Left lung (tissue), 10 donors: ENCODE data around the gene CTSF. TPM values are rescaled to one million over a fixed set of nuclear protein-coding genes. Genes with fewer than 3 reads are reported as not detected.

ENCODE experiments used
- ATAC-seq: fragments of 200-7000 bp; cut with Tn5 transposase; one replicate; pipeline ENCODE4 v1.9.1; 2020; ENCODE audit warnings: moderate library complexity
- DNase-seq, 4 donors: peaks; one replicate each; pipeline ENCODE4 v3.0.0-alpha.2; 2013 to 2020
- H3K27ac ChIP-seq, 2 donors: fragments of 200-600 bp; sonication (generic) in 1 of 2; one replicate each; pipeline versions ENCODE4 v1.5.0 to v1.8.0; 2020 to 2021
- H3K27me3 ChIP-seq, 2 donors: fragments of 200-600 bp; sonication (generic) in 1 of 2; one replicate each; pipeline versions ENCODE4 v1.5.0 to v1.8.0; 2020 to 2021
- H3K36me3 ChIP-seq, 2 donors: fragments of 200-600 bp; sonication (generic) in 1 of 2; one replicate each; pipeline versions ENCODE4 v1.5.0 to v1.8.0; 2020 to 2021
- H3K4me1 ChIP-seq, 2 donors: fragments of 200-600 bp; one replicate each; pipeline ENCODE4 v1.8.0; 2021
- H3K4me3 ChIP-seq, 2 donors: fragments of 200-600 bp; sonication (generic) in 1 of 2; one replicate each; pipeline versions ENCODE4 v1.5.0 to v1.8.0; 2020 to 2021; ENCODE audit warnings: mild to moderate bottlenecking in 1 of 2
- H3K9me3 ChIP-seq, 2 donors: fragments of 200-600 bp; sonication (generic) in 1 of 2; one replicate each; pipeline versions ENCODE4 v1.5.0 to v1.8.0; 2020 to 2021
- intact Hi-C, 2 donors: fragments of 100-400 bp; cut with DNase I; formaldehyde crosslinking; loops; one replicate each; pipeline versions ENCODE4 v1.11.2 to v1.14.2; 2022
- polyA plus RNA-seq, 6 donors: library from polyadenylated mRNA; unstranded; fragments of 120-200 nt; gene quantifications; one replicate each; pipeline ENCODE4 v1.2.1, GENCODE V29; 2013; ENCODE audit not compliant: insufficient read length in 6 of 6
- total RNA-seq, 2 donors: library from RNA; stranded (reverse); fragmentation: NEBNext Ultra II Directional; extraction: Animal tissue kit (Norgen Biotek cat#: 25700); gene quantifications; one replicate each; pipeline ENCODE4 v1.2.1, GENCODE V29; 2021
- TF ChIP-seq, protein P1 (sequence below), 2 donors: fragments of 200-600 bp; sonication (generic) in 1 of 2; IDR thresholded peaks; one replicate each; pipeline versions ENCODE4 v1.5.0 to v1.8.0; 2021; ENCODE audit warnings: antibody characterized with exemption in 2 of 2
- donor health status: DM: no; HTN: yes; CAD: no.
- donor health status: DM: no; HTN: no; CAD: no.

The CTSF gene
- total and polyA plus RNA-seq, 8 donors: 10.8 to 56.9 (median 42.7) TPM

DNA sequence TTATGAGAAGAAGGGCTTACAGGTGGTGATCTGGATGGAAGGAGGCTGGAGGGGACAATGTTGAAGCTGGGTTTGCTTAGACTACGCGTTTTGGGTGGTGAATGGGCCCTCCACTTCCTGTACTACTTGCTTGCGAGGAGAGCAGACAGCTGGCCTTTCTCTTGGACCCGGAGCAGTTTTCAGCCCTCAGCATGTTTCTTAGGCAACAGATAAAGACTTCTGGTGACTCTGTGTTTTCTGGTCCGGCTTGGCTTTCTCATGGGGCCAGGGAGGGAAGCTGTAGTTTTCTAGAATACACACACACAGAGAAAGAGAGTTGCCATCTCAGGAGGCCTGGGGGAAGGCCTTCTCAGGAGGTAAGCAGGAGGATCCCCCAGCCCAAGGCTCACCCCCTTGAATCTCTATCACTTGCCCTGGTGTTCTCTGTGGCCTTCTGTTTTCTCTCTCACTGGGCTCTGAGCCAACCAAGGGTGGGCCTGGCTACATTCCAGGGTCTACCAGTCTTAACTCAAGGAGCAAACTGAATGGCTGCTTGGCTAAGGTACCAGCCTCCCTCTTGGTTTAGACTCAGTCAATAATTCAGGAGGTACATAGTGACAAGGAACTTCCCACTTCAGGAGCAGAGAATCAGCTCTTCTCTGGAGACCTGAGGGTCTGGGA lies 27.0 kb upstream of the CTSF start:
- ATAC-seq (peak; percentile 22), DNase-seq (peak; percentile 4 to 93 (median 64))
- Histone ChIP-seq H3K4me1 (peaks cover 17 to 35% of the 10 kb centered on the region in 2 donors), H3K27me3 (no peaks in the 10 kb centered on the region), H3K27ac (peak overlapping the region; percentile 63 to 80), H3K36me3 (peaks cover 0 to 15% of the 10 kb centered on the region in 2 donors), H3K4me3 (no peak overlapping the region), H3K9me3 (no peaks in the 10 kb centered on the region)
- intact Hi-C loops: no loop called here
- TF ChIP-seq, protein P1, sequence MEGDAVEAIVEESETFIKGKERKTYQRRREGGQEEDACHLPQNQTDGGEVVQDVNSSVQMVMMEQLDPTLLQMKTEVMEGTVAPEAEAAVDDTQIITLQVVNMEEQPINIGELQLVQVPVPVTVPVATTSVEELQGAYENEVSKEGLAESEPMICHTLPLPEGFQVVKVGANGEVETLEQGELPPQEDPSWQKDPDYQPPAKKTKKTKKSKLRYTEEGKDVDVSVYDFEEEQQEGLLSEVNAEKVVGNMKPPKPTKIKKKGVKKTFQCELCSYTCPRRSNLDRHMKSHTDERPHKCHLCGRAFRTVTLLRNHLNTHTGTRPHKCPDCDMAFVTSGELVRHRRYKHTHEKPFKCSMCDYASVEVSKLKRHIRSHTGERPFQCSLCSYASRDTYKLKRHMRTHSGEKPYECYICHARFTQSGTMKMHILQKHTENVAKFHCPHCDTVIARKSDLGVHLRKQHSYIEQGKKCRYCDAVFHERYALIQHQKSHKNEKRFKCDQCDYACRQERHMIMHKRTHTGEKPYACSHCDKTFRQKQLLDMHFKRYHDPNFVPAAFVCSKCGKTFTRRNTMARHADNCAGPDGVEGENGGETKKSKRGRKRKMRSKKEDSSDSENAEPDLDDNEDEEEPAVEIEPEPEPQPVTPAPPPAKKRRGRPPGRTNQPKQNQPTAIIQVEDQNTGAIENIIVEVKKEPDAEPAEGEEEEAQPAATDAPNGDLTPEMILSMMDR (IDR thresholded peaks at IDR 0.05): no peak

DNA sequence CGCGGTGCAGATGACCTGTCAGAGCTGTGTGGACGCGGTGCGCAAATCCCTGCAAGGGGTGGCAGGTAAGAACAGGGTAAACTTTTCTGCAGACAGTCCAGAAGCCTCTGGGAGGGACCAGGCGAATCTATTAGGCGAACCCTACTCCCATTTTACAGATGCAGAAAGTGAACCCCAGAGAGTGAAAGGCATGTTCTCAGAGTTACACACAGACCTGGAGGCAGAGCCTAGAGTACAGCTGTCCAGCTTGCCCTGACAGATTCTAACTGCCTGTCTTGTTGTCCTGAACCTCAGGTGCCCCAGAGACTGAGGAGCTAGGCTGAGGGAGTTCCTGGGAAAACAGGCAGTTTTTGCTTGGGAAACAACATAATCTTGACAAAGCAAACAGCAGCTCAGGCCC lies 25.2 kb upstream of the CTSF start:
- H3K27me3 ChIP-seq: no peaks in the 10 kb centered on the region
- H3K27ac ChIP-seq: peak overlapping the region; percentile 69 to 89
- no peaks in the 10 kb centered on the region for H3K36me3 ChIP-seq
- peaks cover 17 to 35% of the 10 kb centered on the region in 2 donors for H3K4me1 ChIP-seq
- peak overlapping the region; percentile 60 to 68 for H3K4me3 ChIP-seq
- intact Hi-C loops: no loop called here
- TF ChIP-seq, protein P1 (IDR thresholded peaks at IDR 0.05): no peak
- DNase-seq (peak in 1 of 4 donors; percentile 49), ATAC-seq (no peak)
- no peaks in the 10 kb centered on the region for H3K9me3 ChIP-seq

DNA sequence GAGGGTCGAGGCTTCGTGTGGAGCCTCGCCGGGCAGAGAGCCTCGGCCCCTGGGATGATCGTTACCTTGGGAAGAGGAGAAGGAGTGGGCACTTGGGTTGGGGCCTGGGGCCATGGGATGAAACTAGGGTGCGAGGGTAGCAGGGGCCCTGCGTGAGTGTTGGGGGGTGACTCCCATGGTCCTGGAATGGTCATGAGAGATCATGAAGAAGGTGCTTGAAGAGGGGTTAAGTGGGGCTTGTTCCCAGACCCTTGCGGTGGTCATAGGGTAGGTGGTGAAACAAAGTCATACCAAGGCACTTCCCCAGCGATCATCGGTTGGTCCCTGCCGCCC lies 24.9 kb upstream of the CTSF start:
- no peaks in the 10 kb centered on the region for H3K36me3 ChIP-seq
- peak overlapping the region; percentile 69 to 89 for H3K27ac ChIP-seq
- peak overlapping the region; percentile 60 to 68 for H3K4me3 ChIP-seq
- H3K27me3 ChIP-seq: no peaks in the 10 kb centered on the region
- no peaks in the 10 kb centered on the region for H3K9me3 ChIP-seq
- H3K4me1 ChIP-seq: peaks cover 17 to 35% of the 10 kb centered on the region in 2 donors
- TF ChIP-seq, protein P1 (IDR thresholded peaks at IDR 0.05): no peak
- no peak for DNase-seq
- peak; percentile 24 for ATAC-seq
- intact Hi-C loops: no loop called here

DNA sequence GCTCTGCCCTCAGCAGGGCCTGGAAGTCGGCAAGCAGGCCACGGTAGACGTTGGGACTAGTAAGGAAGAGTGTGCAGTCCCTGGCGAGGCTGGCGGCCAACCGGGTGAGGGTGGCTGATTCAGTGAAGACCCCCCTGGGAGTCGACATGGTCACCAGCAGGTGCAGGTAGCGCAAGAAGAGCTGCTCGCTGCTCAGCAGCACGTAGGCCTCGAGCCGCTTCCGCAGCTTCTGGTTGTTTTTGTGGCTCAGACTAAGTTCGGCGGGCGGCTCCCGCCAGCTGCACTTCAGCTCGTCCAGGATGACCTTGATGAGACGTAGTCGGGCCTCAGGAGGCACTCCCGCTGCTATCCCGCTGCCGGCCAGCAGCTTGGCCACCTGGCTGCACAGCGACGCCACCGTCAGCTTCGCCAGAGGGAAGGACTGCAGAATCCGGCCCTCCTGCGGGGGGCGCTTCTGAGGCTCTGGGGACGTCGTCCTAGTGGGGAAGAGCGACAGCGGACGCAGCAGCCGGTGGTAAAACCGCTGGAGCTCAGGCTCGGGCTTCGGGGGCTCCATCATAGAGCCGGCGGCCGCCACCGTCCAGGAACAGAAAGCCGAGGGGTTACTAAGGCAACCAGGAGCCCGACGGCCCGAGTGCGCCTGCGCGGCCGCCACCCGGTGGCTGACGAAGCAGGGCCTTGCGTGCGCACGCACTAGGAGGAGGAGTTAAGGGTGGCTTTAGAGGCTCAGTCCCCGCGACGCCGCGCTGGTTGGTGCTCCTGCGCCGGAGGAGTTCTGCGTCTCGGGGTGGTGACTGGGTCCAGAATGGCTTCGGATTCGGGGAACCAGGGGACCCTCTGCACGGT lies 24.3 kb upstream of the CTSF start, which contains the start of the genes CCDC87 and CCS:
TSS of gene CCDC87 (minus strand) at position 607 of the 846 bp plus-strand sequence. CDS start at position 559, 48 bp downstream.
TSS of gene CCS (plus strand) at position 729 of the 846 bp plus-strand sequence. CDS start at position 806, 77 bp downstream.
- Histone ChIP-seq H3K27me3 (no peaks in the 10 kb centered on the region), H3K27ac (peak within 1 kb of the TSS; percentile 69 to 89), H3K36me3 (no peaks in the 10 kb centered on the region), H3K9me3 (no peaks in the 10 kb centered on the region), H3K4me3 (peak within 1 kb of the TSS; percentile 60 to 68), H3K4me1 (peaks cover 17 to 35% of the 10 kb centered on the region in 2 donors)
- TF ChIP-seq, protein P1 (IDR thresholded peaks at IDR 0.05): peak; percentile 48 to 59
- intact Hi-C loops: no loop called here
- DNase-seq: peak; percentile 95 to 100 (median 98)
- ATAC-seq: peak; percentile 98

DNA sequence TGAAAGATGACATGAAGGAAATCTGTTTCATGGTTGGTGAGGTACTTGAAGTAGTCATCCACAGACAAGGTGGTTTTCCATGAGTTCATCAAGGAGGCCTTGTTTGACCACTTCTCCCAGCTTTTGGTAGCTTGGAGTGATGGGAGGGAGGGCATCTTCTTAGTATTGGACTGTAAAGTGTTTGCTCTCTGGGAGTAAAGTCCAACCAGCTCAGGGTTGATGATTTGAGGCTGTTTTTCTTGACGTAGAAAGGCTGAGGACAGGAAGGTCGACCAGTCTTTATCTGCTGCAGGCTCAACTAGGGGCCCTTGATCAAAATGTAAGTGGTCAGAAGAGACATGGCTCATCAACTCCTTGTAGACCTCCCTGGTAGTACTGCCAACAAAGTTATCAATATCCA lies 22.8 kb upstream of the CTSF start:
- ATAC-seq (no peak), DNase-seq (no peak)
- Histone ChIP-seq H3K36me3 (no peaks in the 10 kb centered on the region), H3K27me3 (no peaks in the 10 kb centered on the region), H3K4me3 (no peak overlapping the region), H3K9me3 (no peaks in the 10 kb centered on the region), H3K4me1 (peaks cover 17 to 35% of the 10 kb centered on the region in 2 donors), H3K27ac (no peak overlapping the region)
- intact Hi-C loops: no loop called here
- TF ChIP-seq, protein P1 (IDR thresholded peaks at IDR 0.05): no peak
